K562 (cell line): ENCODE results near the gene KIF5A.

ENCODE experiments used
- HSF4 ChIP-seq: fragments of 250-450 bp; sonication (Bioruptor Pico); IDR thresholded peaks from 2 replicates; pipeline ENCODE4 v2.1.2; 2022; ENCODE audit warnings: mild to moderate bottlenecking, moderate library complexity, borderline replicate concordance
- KAT8 ChIP-seq: fragments of 450-650 bp; IDR thresholded peaks from 2 replicates; pipeline ENCODE4 v1.6.1; 2016; ENCODE audit warnings: low read depth, mild to moderate bottlenecking
- KLF1 ChIP-seq: fragments of 450-650 bp; IDR thresholded peaks from 2 replicates; pipeline ENCODE4 v1.6.1; 2016; ENCODE audit warnings: missing genetic modification characterization, missing compliant biosample characterization
- POLR2AphosphoS2 ChIP-seq: IDR thresholded peaks from 2 replicates; pipeline ENCODE4 v1.6.1; 2012; ENCODE audit warnings: low read length, improper control_type of control experiment
- RAD21 ChIP-seq, 2 experiments: fragments of 250-450 bp in 1 of 2; fragments of 450-650 bp in 1 of 2; sonication (Bioruptor Pico) in 1 of 2; formaldehyde crosslinking in 1 of 2; IDR thresholded peaks in 1 of 2; conservative IDR thresholded peaks in 1 of 2; 2 replicates each; pipeline versions ENCODE4 v1.4.0 to v1.8.0; 2020 to 2022; ENCODE audit warnings: mild to moderate bottlenecking in 2 of 2, moderate library complexity in 1 of 2
- RBM39 ChIP-seq: fragments of 200-400 bp; formaldehyde crosslinking; optimal IDR thresholded peaks from 2 replicates; pipeline ENCODE3; 2018; ENCODE audit warnings: low read depth, low read length
- RFX5 ChIP-seq: IDR thresholded peaks from 2 replicates; pipeline ENCODE4 v1.6.1; 2011; ENCODE audit warnings: low read depth, mild to moderate bottlenecking, improper control_type of control experiment, low read length
- U2AF1 ChIP-seq: fragments of 200-400 bp; formaldehyde crosslinking; optimal IDR thresholded peaks from 2 replicates; pipeline ENCODE3; 2017; ENCODE audit warnings: mild to moderate bottlenecking, low read depth, low read length, moderate library complexity
- TF ChIP-seq, protein P1 (sequence below): sonication (generic); formaldehyde crosslinking; IDR thresholded peaks from 2 replicates; pipeline ENCODE4 v1.8.1; 2022; ENCODE audit warnings: missing genetic modification reagents
- TF ChIP-seq, protein P2 (sequence below), 3 experiments: IDR thresholded peaks in 2 of 3; conservative IDR thresholded peaks in 1 of 3; 2 replicates each; pipeline ENCODE4 v1.5.1; 2011 to 2012; ENCODE audit warnings: low read length in 3 of 3, mild to moderate bottlenecking in 3 of 3, control low read depth in 2 of 3, improper control_type of control experiment in 1 of 3, inconsistent platforms in 1 of 3, low read depth in 1 of 3, mixed read lengths in 1 of 3, moderate library complexity in 1 of 3; ENCODE audit not compliant: insufficient read depth in 2 of 3

DNA sequence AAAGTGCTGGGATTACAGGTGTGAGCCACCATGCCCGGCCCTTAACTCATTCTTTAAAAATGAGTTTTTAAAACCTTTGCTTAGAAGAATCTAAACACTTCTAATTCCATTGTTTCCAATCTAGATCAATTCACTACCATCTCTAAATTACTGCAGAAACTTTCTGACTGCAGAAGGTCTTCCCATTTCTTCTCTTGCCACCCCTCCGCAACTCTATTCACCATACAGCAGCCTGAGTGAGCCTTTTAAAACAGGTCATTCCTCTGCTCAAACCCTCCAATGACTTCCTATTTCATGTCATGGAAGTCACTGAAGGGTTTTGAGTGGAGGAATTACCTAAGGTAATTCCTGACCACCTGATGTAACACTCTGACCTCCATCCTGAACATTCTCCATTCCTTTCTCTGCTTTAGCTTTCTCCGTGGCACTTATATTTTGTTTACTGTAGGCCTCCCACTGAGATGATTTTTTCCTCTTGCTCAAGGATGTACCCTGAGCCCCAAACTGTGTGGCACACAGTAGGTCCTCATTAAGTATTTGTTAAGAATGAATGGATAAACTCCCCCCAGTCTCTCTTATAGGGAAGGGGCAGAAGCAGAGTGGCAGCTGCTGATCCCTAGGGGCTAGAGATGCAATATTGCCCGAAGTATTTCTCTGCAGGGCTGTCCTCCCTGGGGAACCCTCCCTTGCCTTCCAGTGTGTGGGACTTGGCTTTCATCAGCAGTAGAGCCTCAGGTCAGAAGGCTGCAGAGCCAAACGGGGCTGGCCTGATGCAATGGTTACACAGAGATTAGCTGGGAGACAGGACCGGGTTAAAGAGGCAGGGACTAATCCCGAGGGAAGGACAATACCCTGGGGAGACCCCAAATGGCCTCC is 30.7 kb upstream of the KIF5A start:
- TF ChIP-seq, protein P1, sequence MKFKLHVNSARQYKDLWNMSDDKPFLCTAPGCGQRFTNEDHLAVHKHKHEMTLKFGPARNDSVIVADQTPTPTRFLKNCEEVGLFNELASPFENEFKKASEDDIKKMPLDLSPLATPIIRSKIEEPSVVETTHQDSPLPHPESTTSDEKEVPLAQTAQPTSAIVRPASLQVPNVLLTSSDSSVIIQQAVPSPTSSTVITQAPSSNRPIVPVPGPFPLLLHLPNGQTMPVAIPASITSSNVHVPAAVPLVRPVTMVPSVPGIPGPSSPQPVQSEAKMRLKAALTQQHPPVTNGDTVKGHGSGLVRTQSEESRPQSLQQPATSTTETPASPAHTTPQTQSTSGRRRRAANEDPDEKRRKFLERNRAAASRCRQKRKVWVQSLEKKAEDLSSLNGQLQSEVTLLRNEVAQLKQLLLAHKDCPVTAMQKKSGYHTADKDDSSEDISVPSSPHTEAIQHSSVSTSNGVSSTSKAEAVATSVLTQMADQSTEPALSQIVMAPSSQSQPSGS (CRISPR knock-in tag) = no peak
- no peak for TF ChIP-seq U2AF1
- no peak for TF ChIP-seq KLF1 (tag)
- no peak for TF ChIP-seq HSF4
- TF ChIP-seq RFX5 = no peak
- no peak for TF ChIP-seq RAD21 (CRISPR knock-in tag; conservative IDR thresholded peaks at IDR 0.05 in 1 of 2, IDR thresholded peaks at IDR 0.05 in 1 of 2)
- TF ChIP-seq KAT8 = no peak
- TF ChIP-seq, protein P2, sequence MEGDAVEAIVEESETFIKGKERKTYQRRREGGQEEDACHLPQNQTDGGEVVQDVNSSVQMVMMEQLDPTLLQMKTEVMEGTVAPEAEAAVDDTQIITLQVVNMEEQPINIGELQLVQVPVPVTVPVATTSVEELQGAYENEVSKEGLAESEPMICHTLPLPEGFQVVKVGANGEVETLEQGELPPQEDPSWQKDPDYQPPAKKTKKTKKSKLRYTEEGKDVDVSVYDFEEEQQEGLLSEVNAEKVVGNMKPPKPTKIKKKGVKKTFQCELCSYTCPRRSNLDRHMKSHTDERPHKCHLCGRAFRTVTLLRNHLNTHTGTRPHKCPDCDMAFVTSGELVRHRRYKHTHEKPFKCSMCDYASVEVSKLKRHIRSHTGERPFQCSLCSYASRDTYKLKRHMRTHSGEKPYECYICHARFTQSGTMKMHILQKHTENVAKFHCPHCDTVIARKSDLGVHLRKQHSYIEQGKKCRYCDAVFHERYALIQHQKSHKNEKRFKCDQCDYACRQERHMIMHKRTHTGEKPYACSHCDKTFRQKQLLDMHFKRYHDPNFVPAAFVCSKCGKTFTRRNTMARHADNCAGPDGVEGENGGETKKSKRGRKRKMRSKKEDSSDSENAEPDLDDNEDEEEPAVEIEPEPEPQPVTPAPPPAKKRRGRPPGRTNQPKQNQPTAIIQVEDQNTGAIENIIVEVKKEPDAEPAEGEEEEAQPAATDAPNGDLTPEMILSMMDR (IDR thresholded peaks at IDR 0.05 in 2 of 3, conservative IDR thresholded peaks at IDR 0.05 in 1 of 3; ENCODE audit: insufficient read depth in 2 of 3, low read depth in 1 of 3, low read length in 3 of 3) = no peak
- TF ChIP-seq RBM39 = no peak
- peak; percentile 82 for TF ChIP-seq POLR2AphosphoS2
